Activated CD8-positive, alpha-beta T cell treated with anti-CD3 and anti-CD28 coated beads for 36 hours (primary cell): Measurements from ENCODE around the gene FNDC1. TPM values are rescaled to one million over a fixed set of nuclear protein-coding genes. Genes with fewer than 3 reads are reported as not detected.

Source experiments
- ATAC-seq: fragments of 200-7000 bp; cut with Tn5 transposase; one replicate; pipeline ENCODE4 v1.10.0; 2021; ENCODE audit warnings: mild to moderate bottlenecking, moderate library complexity
- CTCF ChIA-PET: fragments of 350-600 bp; sonication (Branson Sonifier 250); formaldehyde crosslinking; loops from one replicate; lab custom pipeline; 2021; ENCODE audit warnings: antibody characterized with exemption; lab: Charles Lee
- POLR2A ChIA-PET: fragments of 350-600 bp; sonication (Branson Sonifier 250); formaldehyde crosslinking; loops from one replicate; lab custom pipeline; 2021; ENCODE audit warnings: antibody characterized with exemption; lab: Charles Lee
- DNase-seq: peaks from one replicate; pipeline ENCODE4 v3.0.0-alpha.2; 2020
- H3K27ac Mint-ChIP-seq: one replicate; pipeline ENCODE4 v1.8.0; 2021; ENCODE audit warnings: mild to moderate bottlenecking, mixed read lengths
- H3K27me3 Mint-ChIP-seq: one replicate; pipeline ENCODE4 v1.8.0; 2021; ENCODE audit warnings: mixed read lengths
- H3K36me3 Mint-ChIP-seq: one replicate; pipeline ENCODE4 v1.8.0; 2021; ENCODE audit warnings: low read depth, mixed read lengths
- H3K4me1 Mint-ChIP-seq: one replicate; pipeline ENCODE4 v1.8.0; 2021; ENCODE audit warnings: low read depth, mixed read lengths
- H3K4me3 Mint-ChIP-seq: one replicate; pipeline ENCODE4 v1.8.0; 2021; ENCODE audit warnings: mild to moderate bottlenecking, moderate library complexity, mixed read lengths
- H3K9me3 Mint-ChIP-seq: one replicate; pipeline ENCODE4 v1.8.0; 2021; ENCODE audit warnings: mixed read lengths
- intact Hi-C: fragments of 100-400 bp; cut with micrococcal nuclease; formaldehyde crosslinking; loops from one replicate; pipeline ENCODE4 v1.10.0; 2022
- total RNA-seq, 2 experiments: library from RNA; stranded (reverse); gene quantifications; one replicate each; pipeline ENCODE4 v1.2.3, GENCODE V29; 2021
- TF ChIP-seq, protein P1 (sequence below): fragments of 200-600 bp; IDR thresholded peaks from one replicate; pipeline ENCODE4 v1.8.0; 2022; ENCODE audit warnings: antibody characterized with exemption, mild to moderate bottlenecking

FNDC1 gene
- total RNA-seq, 2 experiments from 2014 or later = not detected

DNA sequence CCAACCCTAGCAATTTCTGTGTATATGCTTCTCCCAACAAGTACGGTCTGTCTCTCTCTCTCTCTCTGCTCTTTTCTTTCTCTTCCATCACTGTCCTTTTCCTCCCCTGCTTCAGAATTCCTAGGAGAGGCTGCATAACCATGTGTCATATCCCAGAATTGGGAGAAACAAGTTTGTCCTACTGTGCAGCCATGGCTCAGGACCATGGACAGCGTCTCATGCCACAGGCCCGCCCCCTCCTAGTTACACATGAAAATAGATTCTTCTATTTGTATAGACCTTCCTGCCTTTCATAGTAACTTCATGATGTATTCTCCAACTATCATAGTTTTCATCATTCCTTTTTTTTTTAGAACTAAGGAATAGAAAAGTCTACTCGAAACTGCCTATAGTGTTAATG is 98.0 kb downstream of the FNDC1 start:
- Mint-ChIP-seq H3K9me3 (no peaks in the 10 kb centered on the region), H3K27me3 (peaks cover 4% of the 10 kb centered on the region), H3K27ac (no peak overlapping the region), H3K4me1 (no peaks in the 10 kb centered on the region), H3K36me3 (no peaks in the 10 kb centered on the region), H3K4me3 (no peak overlapping the region)
- ATAC-seq = no peak
- DNase-seq = peak; percentile 35
- ChIA-PET CTCF (no interaction called here), POLR2A (no interaction called here)
- TF ChIP-seq, protein P1, sequence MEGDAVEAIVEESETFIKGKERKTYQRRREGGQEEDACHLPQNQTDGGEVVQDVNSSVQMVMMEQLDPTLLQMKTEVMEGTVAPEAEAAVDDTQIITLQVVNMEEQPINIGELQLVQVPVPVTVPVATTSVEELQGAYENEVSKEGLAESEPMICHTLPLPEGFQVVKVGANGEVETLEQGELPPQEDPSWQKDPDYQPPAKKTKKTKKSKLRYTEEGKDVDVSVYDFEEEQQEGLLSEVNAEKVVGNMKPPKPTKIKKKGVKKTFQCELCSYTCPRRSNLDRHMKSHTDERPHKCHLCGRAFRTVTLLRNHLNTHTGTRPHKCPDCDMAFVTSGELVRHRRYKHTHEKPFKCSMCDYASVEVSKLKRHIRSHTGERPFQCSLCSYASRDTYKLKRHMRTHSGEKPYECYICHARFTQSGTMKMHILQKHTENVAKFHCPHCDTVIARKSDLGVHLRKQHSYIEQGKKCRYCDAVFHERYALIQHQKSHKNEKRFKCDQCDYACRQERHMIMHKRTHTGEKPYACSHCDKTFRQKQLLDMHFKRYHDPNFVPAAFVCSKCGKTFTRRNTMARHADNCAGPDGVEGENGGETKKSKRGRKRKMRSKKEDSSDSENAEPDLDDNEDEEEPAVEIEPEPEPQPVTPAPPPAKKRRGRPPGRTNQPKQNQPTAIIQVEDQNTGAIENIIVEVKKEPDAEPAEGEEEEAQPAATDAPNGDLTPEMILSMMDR = no peak
- intact Hi-C loops = no loop called here

DNA sequence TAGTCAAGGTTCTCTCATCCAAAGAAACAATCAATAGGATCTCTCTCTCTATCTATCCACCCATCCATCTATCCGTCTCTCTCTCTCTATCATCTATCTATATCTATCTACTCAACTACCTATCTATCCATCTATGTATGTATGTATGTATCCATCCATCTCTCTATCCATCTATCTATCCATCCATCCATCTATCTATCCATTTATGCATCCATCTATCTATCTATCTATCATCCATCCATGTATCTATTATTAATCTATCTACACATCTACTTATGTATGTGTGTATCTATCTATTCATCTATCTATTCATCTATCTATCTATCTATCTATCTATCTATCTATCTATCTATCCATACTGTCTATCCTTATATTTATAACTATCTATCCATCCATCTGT is 99.3 kb downstream of the FNDC1 start:
- no peak for DNase-seq
- Mint-ChIP-seq H3K9me3 (no peaks in the 10 kb centered on the region), H3K4me1 (no peaks in the 10 kb centered on the region), H3K4me3 (no peak overlapping the region), H3K27me3 (peaks cover 5% of the 10 kb centered on the region), H3K27ac (no peak overlapping the region), H3K36me3 (no peaks in the 10 kb centered on the region)
- no peak for ATAC-seq
- intact Hi-C loops = no loop called here
- ChIA-PET CTCF (no interaction called here), POLR2A (no interaction called here)
- TF ChIP-seq, protein P1 = no peak

DNA sequence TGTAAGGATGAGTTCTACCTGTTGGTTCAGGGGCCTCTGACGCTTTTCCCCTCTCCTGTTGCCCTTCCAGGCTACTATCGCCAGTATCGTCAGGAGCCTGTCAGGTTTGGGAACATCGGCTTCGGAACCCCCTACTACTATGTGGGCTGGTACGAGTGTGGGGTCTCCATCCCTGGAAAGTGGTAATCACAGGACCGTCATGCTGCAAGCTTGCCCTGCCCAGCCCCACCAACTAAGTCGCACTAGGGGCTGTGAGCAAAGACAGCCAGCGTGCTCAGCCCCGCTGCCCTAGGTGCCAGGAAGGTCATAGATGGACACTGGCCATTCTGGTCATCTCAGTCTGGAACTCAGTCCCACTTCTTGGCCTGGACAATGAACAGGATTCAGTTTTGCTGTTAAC is 102.1 kb downstream of the FNDC1 start:
- Mint-ChIP-seq H3K9me3 (no peaks in the 10 kb centered on the region), H3K27me3 (peaks cover 16% of the 10 kb centered on the region), H3K27ac (no peak overlapping the region), H3K4me3 (no peak overlapping the region), H3K4me1 (no peaks in the 10 kb centered on the region), H3K36me3 (no peaks in the 10 kb centered on the region)
- intact Hi-C loops = no loop called here
- ChIA-PET POLR2A (no interaction called here), CTCF (no interaction called here)
- ATAC-seq (no peak), DNase-seq (no peak)
- TF ChIP-seq, protein P1 = no peak

DNA sequence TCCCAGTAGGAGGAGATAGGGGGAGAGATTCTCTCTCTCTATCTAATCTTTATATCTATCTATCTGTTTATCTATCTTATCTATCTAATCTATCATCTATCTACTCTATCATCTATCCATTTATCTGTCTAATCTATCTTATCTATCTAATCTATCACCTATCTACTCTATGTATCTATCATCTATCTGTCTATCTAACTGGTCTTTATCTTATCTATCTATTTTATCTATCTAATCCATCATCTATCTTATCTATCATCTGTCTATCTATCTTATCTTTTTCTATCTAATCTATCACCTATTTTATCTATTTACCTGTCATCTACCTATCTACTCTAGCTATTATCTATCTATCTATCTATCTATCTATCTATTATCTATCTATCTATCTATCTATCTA is 109.4 kb downstream of the FNDC1 start:
- DNase-seq = no peak
- Mint-ChIP-seq H3K36me3 (no peaks in the 10 kb centered on the region), H3K27me3 (peaks cover 12% of the 10 kb centered on the region), H3K27ac (no peak overlapping the region), H3K4me1 (no peaks in the 10 kb centered on the region), H3K4me3 (no peak overlapping the region), H3K9me3 (no peaks in the 10 kb centered on the region)
- ChIA-PET CTCF (no interaction called here), POLR2A (no interaction called here)
- intact Hi-C loops = no loop called here
- TF ChIP-seq, protein P1 = no peak
- no peak for ATAC-seq

DNA sequence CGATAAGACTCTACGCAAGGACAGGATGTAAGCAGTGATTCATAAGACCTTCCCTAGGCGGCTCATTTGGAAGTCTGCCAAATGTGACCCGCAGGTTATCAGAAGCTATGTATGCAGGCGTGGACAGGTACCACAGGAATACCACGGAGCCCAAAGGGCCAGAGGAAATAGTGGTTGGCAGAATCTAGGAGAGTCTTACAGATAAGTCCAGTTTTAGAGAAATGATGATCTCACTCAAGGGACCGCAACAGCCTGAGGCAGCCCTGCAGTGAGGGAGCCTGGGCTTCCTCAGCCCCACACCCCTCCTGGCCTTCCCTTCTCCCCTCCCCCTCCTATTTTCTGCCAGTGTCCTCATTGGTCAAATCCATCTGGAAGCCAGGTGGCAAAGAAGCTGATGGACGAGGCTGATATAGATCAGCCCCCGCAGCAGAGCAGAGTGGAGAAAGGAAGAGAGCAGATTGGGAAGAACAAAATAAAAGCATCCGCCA is 110.6 kb downstream of the FNDC1 start:
- CTCF ChIA-PET = interaction anchor here (0.8 kb wide), 1 partner anchor 977 kb away, joined by 3 read pairs; no protein-coding TSS in a partner anchor
- TF ChIP-seq, protein P1 = no peak
- no peak overlapping the region for H3K4me3 Mint-ChIP-seq
- H3K27me3 Mint-ChIP-seq = peaks cover 8% of the 10 kb centered on the region
- H3K36me3 Mint-ChIP-seq = no peaks in the 10 kb centered on the region
- no peaks in the 10 kb centered on the region for H3K9me3 Mint-ChIP-seq
- no peak overlapping the region for H3K27ac Mint-ChIP-seq
- no peaks in the 10 kb centered on the region for H3K4me1 Mint-ChIP-seq
- POLR2A ChIA-PET = no interaction called here
- intact Hi-C loops = no loop called here
- DNase-seq = no peak
- ATAC-seq = no peak
